IPS DF 4.7 (cell line): ENCODE data around the gene IPCEF1.

Experiments
- DNase-seq: peaks from one replicate; pipeline ENCODE4 v3.0.0-alpha.2; 2013; ENCODE audit warnings: low spot score; ENCODE audit errors: extremely low read depth

The IPCEF1 gene

GRCh38 chr6:154371281-154371680 lies 14.7 kb upstream of the IPCEF1 start:
- no peak for DNase-seq

- peak; percentile 3 for DNase-seq
Measured at GRCh38 chr6:154370545-154370944, 13.9 kb upstream of the IPCEF1 start.

DNA sequence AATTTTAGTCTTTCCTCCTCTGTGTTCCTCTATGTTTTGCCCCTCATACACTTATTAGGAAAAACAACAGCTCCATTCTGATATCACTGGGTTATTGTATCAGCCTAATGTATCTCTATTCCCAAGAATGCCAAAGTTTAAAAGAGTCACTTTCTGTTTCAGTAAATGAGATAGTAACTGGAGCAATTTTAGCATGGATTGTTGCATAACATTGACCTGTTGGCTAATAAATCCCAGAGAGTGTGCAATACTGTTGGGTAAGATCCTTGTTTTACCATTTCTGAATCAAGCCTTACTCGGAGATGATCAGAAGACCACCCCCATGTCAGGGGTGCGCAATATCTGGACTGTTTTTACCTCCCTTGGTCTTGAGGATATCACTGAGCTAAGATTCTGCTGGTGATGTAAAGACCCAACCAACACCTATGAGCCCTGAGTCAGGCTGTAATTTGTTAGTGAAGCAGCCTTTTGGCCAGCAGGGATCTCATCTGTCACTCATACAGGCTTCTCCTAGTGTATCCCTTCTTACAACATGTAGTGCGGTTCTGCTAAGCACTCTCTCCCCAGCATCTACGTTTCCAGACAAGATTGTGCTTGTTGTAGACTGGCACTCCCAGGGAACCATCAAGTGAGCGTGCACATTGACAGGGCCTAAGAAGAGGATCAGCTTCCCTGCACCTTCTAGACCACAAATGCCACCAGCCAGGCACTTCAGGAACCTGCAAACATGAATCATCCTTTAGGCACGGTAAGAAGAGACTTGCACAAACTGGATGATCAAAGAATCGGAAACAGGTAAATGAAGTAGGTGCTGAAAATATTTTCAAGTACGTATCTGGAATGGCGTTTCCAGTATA lies 11.5 kb upstream of the IPCEF1 start:
- DNase-seq = no peak

- DNase-seq = no peak
Measured at GRCh38 chr6:154367336-154367735, 10.7 kb upstream of the IPCEF1 start.

GRCh38 chr6:154363821-154364220 lies 7.2 kb upstream of the IPCEF1 start:
- DNase-seq = no peak

- DNase-seq = no peak
Measured at GRCh38 chr6:154361476-154361875, 4.9 kb upstream of the IPCEF1 start.

DNA sequence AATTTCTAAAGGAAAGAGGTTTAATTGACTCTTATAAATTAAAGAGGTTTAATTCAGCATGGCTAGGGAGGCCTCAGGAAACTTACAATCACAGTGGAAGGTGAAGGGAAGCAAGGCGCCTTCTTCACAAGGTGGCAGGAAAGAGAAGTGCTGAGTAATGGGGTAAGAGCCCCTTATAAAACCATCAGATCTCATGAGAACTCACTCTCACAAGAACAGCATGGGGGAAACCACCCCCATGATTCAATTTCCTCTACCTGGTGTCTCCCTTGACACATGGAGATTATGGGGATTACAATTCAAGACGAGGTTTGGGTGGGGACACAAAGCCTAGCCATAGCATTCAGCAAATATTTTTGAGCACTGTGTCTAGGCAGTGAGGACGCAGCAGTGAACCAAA lies 3.9 kb upstream of the IPCEF1 start:
- no peak for DNase-seq

DNA sequence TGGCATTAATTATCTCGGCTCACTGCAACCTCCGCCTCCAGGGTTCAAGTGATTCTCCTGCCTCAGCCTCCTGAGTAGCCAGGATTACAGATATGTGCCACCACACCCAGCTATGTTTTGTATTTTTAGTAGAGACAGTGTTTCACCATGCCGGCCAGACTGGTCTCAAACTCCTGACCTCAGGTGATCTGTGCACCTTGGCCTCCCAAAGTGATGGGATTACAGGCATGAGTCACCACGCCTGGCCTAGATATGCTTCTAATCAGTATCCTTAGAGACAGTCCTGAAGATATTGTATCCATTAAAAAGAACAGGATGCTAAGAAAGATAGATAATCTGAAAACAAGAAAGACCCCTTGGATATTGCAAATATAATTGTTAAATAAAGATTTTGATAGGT lies 3.1 kb upstream of the IPCEF1 start:
- no peak for DNase-seq

DNA sequence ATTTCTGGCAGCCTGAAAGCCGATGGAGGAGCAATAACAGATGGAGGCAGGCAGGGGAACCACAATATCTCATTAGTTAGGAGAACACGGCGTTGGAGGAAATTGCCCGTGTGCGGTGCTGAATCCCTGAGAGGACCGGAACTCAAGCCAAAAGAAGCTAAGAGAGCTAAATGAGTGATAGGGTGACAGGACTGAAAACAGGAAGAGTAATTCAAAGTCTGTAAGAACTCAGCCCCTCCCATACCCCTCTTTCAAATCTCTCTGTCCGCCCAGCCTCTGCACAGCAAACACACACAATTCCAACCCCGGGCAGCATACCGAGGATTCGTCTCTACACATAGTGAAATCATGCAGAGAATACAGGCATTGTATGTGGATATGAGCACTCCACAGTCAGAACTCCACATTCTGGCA lies 2.6 kb upstream of the IPCEF1 start:
- DNase-seq = no peak

DNA sequence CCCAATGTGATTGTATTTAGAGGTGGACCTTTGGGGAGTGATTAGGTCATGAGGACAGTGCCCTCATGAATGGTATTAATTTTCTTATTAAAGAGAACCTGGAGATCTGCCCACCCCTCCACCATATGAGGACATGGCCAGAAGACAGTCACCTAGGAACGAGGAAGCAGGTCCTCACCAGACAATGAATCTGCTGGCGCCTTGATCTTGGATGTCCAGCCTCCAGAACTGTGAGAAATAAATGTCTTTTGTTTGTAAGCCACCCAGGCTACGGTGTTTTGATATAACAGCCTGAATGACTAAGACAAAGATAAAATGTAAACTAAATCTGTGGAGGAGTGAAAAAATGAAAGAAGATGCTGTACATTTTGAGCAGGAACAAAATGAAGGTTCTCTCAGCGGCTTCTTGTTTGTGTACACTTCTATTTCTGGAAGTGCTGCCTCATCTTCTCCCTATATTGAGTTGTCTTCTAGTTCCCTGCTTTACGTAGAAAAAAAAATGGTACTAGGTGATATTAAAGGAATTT lies 1.5 kb upstream of the IPCEF1 start:
- no peak for DNase-seq

GRCh38 chr6:154356113-154356512 lies 490 bp downstream of the IPCEF1 start:
- no peak for DNase-seq

GRCh38 chr6:154354265-154354777 lies 2.3 kb downstream of the IPCEF1 start:
- DNase-seq = no peak

DNA sequence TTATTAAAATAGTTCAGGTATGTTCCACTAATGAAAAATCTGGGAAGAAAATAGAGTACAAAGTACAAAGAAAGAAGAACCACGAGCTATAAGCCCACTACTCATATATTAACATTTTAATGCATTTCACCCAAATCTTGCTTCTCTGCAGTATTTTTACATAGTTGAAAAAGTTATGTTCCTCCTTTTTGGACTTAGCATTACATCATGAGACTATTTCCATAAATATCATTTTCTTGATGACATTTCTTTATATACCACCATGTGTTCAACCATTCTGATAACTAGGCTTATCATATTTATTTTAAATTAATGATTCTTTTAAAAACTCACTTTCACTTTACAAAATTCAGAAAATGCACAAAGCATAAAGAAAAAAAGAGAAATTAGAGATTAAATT lies 3.0 kb downstream of the IPCEF1 start:
- DNase-seq = no peak

- DNase-seq = no peak
Measured at GRCh38 chr6:154352898-154353585, 3.6 kb downstream of the IPCEF1 start.

DNA sequence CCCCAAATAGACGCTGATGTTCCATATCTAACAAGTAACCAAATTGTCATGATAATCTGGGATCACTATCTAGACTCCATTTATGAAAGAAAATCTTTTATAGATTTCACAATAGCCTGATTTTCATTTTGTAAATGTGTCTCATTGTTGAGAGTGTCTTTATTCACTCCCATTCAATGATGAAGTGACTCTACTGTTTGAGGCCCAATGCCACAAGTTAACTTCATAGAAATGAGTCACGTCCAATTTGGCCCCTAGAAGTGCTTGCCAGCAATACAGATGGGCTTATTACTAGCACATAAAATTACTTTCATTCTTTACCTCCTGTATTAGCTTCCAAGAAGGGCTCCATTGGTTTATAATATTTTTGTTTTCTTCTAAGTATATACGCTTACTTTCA lies 6.3 kb downstream of the IPCEF1 start:
- DNase-seq = no peak

DNA sequence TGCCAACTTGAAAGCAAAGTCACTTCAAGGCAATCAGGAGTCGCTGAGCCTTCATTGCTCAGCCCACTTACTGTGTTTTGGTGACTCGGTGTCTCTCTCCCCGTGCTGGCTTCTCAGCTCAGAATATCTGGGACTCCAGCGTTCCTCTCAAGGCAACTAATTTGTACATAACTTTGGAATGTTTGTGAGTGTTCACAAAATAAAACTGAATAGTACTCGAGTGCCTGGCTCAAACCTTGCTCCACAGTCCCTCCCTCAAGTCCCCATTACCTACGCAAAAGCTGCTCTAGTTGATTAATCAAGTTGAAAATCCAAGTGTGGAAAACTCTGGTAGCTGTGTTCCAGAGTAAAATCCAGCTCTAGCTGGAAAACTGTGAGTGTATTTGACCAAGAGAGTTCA lies 8.6 kb downstream of the IPCEF1 start:
- no peak for DNase-seq

DNA sequence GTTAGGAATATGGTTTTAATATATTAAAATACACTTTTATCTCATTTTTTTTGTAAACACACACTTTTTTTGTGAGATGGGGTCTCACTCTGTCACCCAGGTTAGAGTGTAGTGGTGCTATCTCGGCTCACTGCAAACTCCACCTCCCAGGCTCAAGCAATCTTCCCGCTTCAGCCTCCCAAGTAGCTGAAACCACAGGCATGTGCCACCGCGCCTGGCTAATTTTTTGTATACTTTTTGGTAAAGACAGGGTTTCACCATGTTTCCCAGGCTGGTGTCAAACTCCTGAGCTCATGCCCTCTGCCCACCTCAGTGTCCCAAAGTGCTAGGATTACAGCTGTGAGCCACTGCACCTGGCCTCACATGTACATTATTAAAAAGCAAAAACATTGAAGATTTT lies 10.8 kb downstream of the IPCEF1 start:
- no peak for DNase-seq

DNA sequence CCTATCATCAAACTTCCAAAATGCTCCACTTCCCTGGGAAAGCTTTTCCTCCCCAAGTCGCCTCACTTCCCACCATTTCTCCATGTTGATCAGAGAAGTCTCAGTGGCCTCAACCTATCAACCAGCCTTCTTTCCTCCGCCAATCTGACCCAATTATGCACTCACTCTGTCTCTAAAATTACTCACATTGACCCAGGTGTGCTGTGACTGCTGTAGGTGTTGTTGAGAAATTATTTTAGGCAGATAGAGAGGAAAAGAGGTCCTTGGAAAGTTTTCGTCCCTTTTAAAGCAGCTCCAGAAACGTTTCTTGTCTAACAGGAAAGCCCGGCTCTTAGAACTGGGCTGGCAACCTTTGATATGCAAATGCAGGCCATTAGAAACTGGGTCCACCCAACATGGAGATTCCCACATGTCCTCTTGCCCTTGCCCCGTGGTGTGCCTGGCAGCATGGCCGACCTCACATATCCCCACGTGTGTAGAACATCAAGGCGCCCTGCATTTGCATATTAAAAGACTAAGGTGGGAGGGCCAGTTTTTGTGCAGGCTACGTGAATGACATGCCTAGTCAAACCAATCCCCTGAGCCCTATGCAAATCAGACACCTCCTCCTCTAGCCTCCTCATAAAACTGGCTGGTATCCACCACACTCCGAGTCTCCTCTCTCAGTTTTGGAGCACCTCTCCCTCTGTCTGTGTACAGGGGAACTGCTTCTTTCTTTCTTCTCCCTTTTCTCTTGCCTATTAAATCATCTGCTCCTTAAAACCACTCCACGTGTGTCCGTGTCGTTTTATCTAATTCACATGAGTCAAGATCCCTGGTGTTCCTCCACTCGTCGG lies 12.9 kb downstream of the IPCEF1 start:
- DNase-seq = peak; percentile 91

GRCh38 chr6:154341871-154342270 lies 14.7 kb downstream of the IPCEF1 start:
- no peak for DNase-seq

DNA sequence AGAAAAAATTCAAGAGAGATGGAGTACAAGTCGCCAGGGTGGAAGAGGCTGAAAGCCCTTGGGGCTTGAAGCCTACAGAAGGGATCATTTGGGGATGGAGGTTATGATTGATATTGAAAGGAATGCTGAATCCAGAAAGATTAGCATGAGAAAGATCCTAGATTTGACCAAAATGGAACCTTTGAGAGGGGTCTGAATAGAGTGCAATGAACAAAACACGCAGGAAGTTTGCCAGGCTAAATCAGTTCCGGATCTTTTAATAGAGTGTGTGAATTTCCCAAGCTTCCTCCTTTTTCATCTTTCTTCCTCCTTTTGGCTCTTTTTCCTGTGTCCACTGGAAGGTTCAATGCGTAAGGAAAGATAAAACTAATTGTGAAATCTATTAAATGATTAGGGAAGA lies 15.3 kb downstream of the IPCEF1 start:
- DNase-seq = no peak

DNA sequence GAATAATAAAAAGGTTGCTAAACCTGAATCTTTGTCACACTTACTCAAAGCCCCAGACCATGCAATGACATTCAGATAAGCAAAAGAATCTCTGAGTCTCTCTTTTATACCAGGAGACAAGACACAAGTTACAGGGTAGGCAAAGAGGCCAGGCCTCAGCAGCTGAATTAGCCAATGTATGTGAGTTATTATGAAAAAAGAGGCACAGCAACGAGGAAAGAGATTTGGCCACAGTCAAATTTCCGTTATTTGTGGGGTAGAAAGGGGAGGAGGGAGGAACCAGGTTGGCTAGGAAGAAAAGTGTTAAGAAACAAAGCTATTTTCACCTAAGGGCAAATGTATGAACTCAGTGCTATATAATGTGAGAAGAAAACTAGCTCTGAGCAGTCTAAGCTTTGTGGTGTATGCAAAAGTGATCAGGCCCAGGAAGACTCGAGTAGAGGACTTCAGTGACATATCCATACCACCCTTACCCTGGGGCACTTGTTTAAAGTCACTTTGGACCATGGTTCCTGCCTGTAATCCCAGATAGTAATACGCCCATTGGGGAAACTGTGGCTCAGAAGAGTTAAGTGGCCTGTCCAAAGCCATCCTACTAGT lies 19.1 kb downstream of the IPCEF1 start:
- no peak for DNase-seq
